ENCODE data around the gene LRRD1.
"Not testable (repeated sequence)": the region's sequence is repeated elsewhere in the genome, so short reads cannot be mapped to it uniquely, and the experiment has no call there.

The LRRD1 gene

GRCh38 chr7:92137557-92137956, 41.4 kb downstream of the LRRD1 start:
- no peak for DNase-seq

GRCh38 chr7:92135052-92135889, 43.7 kb downstream of the LRRD1 start:
- no peak for DNase-seq

DNA sequence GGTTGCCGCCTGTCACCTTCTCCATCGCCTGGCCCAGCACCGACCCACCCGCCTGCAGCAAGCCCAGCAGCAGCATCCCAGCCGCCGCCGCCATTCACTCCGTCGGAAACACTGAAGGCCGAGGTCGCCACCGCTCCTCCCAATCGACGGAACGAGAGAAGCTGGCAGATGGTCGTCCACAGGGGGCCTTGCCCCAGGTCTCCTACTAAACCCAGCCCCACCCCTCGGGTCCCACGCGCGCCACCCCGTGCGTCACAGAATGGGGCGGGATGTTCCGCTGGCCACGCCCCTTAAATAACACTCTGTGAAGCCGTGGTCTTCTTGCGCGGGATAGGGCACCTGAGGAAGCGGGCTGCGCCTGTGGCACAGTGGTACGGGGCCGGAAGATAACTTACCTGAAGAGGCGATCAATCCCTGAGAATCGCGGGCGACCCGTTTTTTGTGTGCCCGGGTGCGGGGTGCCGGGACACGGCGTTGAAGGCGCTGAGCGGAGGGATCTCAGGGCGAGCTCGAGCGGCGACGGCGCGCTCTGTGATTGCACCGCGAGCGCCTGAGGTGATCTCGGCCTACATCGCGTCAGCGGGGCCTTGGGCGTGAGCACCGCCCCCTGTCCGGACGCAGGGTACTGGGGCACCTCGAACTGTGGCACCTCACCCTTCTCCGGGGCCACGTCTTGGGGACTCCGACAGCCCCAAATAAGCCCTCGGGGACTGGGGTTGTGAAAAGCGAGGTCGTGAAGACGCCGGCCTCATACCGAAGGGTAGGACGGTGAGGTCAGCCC, 44.5 kb downstream of the LRRD1 start, which contains the start of gene CYP51A1:
Gene CYP51A1, minus strand, starts transcription at position 207 of the 781 bp plus-strand sequence. Its CDS starts 113 bp downstream, at position 94.
- DNase-seq, result peak; percentile 95

DNA sequence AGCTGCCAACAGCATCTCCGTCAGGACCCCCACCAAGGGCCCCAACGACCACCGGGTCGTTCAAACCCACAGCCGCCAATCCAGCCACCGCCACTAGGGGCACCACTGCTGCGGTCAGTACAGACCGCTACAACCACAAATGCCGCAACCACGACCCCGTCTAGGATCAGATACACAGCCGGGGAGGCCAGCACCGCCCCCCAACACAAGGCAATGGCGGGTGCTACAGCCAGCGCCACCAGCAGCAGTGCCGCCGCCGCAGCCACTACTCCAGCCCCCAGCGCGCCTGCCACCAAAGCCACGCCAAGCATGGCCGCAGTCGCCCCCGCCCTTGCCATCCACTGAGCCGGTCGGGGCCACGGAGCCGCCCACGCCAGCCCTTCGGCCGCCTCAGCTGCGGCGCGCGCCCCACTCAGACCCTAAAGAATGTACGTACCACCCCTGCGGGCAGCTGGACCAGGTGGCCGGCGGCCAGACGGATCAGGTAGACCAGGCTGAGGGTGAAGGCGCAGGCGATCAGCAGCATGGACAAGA, 45.1 kb downstream of the LRRD1 start:
- DNase-seq, result peak; percentile 79

DNA sequence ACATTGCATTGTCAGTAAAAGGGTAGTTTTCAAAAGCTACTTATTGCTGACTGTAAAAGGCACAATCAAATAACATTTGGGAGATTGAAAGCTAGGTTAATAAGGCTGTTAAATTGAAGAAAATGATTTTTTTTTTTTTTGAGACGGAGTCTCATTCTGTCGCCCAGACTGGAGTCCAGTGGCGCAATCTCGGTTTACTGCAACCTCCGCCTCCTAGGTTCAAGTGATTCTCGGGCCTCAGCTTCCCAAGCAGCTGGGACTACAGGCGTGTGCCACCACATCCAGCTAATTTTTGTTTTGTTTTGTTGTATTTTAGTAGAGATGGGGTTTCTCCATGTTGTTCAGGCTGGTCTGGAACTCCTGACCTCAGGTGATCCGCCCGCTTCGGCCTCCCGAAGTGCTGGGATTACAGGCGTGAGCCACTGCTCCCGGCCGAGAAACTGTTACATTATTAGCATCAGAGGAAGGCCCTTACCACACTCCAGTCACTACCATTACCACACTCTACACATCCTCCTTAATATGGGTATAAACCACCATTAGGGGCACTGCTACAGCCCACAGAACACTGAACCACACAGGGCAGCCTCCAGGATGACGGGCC, 45.7 kb downstream of the LRRD1 start:
- no peak for DNase-seq

DNA sequence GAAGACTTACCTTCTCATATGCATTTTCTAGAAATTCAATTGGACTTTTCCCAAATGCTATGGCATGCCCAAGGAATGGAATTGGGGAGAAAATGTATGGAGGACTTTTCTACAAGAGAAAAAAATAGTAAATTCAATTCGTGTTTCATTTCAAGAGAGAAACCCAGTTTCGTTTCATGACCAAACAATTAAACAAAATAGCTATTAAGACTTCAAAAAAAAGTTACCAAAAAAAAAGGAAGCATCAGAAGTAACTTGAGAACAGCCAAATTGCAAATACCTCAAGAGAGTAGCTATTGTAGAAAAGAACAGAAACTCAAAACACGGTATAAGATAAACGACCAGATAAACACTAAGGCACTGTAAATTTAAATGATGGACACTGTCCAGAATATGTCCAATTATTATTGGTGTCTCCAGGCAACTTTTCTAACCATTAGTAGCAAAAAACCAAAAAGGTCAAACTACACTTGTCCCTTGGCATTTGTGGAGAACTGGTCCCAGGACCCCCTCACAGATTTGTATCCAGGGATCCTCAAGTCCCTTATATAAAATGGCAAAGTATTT, 47.1 kb downstream of the LRRD1 start:
- DNase-seq, result no peak

DNA sequence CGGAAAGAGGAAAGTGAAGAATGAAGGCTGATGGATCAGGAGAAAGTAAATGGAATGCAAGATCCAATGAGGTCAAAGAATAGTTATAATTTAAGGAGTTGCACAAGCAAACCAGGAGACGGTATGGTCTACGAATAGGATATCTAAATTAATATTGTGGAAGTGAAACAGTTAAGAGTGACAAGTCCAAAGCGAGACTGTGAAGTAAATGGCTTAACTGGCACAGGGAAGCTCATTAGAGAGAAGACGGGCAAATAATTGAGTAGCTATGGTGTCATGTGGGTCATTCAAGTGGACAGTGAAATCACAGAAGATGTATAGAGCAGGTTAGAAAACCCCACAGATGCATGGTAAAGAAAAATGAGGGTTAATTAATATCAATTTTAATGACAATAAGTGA, 47.8 kb downstream of the LRRD1 start:
- DNase-seq, result no peak

DNA sequence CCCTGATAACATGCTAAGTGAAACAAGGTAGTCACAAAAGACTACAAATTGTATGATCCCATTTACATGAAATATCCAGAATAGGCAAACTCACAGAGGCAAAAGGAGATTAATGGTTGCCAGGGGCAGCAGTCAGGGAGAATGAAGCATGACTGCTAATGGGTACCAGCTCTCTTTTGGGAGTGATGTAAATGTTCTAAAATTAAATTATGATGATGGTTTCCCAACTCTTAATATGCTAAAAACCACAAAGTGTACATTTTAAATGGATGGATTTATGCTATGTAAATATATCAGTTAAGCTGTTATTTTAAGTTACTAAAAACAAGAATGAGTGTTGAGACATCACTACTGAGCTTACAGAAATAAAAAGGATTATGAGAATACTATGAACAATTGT, 57.3 kb downstream of the LRRD1 start:
- no peak for DNase-seq

- no peak for DNase-seq
These were observed 59.7 kb downstream of the LRRD1 start for GRCh38 chr7:92119213-92119759.

DNA sequence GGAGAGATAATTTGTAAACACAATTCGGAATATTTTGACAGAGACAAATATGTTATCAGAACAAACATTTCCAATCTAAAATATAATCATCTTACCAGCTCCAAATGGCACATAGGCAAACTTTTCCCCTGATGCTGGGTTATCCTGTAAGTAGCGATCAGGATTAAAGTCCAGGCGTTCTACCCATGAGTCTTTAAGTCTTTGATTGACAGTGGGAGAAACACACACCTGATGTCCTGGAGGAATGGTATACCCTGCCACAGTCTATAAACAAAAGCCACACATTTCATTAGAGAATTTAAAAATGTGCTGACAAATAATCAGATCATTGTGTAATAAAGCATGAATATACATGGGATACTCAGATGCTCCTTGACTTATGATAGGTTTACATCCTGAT, 62.0 kb downstream of the LRRD1 start:
- DNase-seq, result no peak

- DNase-seq, result no peak
These were observed 63.1 kb downstream of the LRRD1 start for GRCh38 chr7:92115821-92116220.

- DNase-seq, result no peak
These were observed 68.1 kb downstream of the LRRD1 start for GRCh38 chr7:92110857-92111256.

GRCh38 chr7:92108821-92109220, 70.1 kb downstream of the LRRD1 start:
- DNase-seq, result no peak

DNA sequence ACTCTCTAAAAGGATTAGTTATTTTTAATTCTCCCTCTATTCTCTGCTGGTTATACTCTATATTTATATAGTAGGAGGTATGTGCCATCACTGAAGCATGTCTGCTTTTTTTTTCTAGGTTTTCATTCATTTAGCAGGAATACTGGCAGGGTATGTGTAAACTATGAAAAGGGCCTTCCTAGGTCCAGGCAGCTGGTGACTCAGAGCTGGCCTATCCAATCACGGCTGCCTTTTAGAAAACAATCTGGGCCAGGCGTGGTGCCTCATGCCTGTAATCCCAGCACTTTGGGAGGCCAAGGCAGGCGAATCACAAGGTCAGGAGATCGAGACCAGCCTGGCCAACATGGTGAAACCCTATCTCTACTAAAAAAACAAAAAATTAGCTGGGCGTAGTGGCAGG, 76.1 kb downstream of the LRRD1 start:
- not testable (repeated sequence) for DNase-seq

GRCh38 chr7:92100534-92100933, 78.4 kb downstream of the LRRD1 start:
- no peak for DNase-seq

DNA sequence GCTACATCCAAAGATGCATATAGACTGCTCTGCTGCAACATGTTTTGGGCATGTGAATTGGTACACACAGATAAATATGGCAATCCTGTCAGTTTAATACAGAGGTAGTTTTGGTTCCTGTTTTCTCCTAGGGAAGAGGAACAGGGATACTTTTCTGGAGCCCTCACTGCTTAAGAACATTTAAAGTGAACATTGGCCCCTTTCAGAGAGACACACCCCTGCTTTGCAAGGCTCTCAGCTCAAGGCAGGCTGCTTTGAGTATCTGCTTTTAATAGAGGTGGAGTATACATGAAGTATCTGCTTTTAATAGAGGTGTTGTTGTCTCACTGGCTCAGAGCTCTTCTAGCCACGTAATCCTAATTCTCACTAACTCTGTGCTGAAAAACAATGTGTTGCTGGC, 83.6 kb downstream of the LRRD1 start:
- no peak for DNase-seq
